Adrenal gland (tissue), 5 donors: ENCODE results near the gene BRINP1.

ENCODE experiments used
- CTCF ChIP-seq, 6 experiments: fragments of 450-650 bp in 4 of 6; fragments of 200-600 bp in 2 of 6; sonication (generic) in 1 of 6; IDR thresholded peaks; 1 replicate in 5 of 6; 2 replicates in 1 of 6; pipeline versions ENCODE4 v1.5.1 to v1.8.0; 2016 to 2021; ENCODE audit warnings: antibody characterized with exemption in 6 of 6, mild to moderate bottlenecking in 2 of 6, moderate library complexity in 1 of 6
- POLR2A ChIP-seq, 2 donors: fragments of 450-650 bp; IDR thresholded peaks; one replicate each; pipeline ENCODE4 v1.6.1; 2017; ENCODE audit warnings: antibody characterized with exemption in 2 of 2, mild to moderate bottlenecking in 2 of 2, moderate library complexity in 1 of 2
- donor health status: DM: no; HTN: no; CAD: no.

GRCh38 chr9:119273984-119274665 lies 95.1 kb downstream of the BRINP1 start:
- TF ChIP-seq POLR2A (IDR thresholded peaks at IDR 0.05): no peak
- TF ChIP-seq CTCF (IDR thresholded peaks at IDR 0.05): no peak
